Ecto neural progenitor cell (in vitro differentiated cells): ENCODE results near the gene GHR.

ENCODE experiments used
- DNase-seq: peaks from one replicate; pipeline ENCODE4 v3.0.0-alpha.2; 2018; ENCODE audit warnings: low spot score

The GHR gene

DNA sequence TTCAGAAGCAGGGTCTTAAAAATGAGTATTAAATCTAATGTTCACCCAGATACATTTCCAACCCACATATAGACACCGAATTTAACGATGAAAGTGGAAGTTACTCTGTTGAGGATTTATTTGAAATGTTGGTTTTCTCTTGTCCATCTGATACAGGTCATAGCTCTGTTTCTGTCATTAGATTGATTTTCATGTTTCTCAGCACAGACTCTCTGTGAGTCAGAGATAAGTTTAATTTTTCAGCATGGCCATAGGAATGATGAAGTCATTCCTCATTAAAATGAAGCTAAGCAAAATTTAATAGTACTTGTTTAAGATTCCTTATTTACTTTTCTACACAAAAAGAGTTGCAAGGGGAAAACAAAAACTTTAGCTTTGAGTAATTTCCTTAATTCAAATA is 38.8 kb downstream of the GHR start:
- DNase-seq = no peak

DNA sequence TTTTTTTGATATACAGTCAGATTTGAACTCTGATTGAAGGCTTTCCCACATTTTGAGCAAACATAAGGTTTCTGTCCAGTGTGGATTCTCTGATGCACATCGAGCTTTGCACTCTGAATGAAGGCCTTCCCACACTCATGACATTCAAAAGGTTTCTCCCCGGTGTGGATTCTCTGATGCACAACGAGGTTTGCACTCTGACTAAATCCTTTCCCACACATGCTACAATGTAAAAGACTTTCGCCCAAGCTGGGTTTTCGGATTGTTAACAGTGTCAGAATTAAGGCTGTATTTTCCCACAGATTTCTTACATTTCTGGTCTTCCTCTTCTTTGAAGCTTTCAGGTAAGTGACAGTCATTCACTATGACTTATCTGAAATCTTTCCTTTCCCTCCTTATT is 44.3 kb downstream of the GHR start:
- no peak for DNase-seq

DNA sequence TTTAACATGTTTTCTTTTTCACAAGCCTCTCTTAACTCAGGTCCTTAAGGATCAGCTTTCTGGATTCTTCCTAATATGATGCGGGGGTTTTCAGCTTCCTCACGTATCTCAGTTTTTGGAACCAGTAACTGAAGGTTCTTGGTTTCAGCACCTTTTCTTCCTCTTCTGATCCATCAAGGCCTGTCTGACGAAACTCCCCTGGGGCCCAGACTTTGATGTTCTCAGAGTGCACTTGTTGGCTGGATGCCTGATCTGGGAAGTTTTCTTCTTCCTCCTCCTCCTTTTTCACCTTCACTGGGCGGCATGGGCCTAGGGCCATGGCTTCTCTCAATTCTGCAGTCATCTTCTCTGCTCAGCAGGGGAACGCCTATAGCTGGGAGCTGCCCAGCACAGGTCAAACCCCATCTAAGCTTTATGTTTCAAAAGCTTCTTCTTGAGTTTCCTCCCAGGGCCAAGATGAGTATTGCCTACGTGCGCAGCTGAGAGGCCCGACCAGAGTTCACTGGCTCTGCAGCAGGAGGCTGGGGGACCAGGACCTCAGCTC is 44.8 kb downstream of the GHR start:
- DNase-seq = no peak

DNA sequence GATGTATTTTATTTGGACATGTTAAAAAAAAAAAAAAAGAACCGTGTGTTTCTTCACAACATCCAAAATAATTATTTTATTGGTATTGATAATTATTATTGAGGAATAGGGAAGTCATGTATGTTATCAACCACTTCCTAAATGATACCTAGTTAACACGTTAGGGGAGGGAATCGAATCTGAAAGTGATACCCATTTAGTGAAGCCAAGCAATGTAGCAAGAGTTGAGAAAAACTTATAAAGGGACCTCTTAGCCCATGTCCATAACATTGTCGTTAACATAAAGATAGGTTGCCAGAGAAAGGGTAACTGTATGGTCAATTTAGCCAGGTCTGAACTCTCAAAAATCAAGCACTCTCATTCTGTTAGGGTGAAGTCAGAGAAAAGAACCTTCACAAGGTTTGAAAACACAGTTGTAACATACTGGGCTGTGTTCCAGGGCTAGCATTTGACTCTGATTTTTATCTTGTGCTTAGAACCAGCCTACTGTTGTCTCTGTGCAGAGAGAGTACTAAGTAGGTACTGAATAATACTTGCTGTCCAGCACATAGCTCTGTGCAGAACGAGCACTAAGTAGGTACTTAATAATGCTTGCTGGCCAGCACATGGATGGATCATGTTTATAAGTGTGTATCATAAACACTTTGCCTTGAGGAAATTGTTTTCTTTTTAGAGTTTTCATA is 60.4 kb downstream of the GHR start:
- no peak for DNase-seq

DNA sequence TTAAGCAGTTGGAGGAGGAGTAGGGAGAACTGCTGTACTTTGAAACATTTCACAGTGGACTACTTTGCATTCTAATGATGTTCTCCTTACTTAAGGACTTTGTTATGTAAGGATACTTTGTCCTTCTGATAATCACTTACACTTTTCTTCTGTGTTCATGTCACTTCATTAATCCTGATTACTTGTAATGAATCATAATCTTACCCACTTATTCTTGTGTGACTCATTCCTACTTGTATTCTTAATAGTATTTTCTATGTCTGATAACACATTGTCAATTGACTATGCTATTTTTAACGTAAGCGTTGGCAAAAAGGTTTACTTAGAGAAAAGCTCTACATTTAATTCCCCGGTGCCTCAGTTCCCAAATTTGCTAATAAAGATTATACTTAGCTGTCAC is 63.8 kb downstream of the GHR start:
- DNase-seq = no peak

DNA sequence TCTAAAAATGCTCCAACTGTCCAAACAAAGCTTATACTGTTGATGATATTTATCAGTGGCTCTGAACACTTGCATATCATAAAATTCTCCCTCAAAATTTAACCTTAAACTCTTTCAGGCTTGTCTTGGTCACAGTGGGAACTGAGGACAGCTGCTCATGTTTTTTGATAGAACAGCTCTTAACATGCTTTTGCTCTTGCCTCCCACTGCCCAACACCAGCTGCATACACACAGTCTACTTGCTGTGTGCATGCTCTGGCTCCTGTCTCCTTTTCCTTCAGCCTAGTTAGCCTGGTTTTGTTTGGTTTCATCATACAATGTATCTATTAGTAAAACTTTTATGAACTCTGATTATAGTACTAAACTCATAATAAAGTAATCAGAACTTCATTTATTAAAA is 64.6 kb downstream of the GHR start:
- DNase-seq = no peak

DNA sequence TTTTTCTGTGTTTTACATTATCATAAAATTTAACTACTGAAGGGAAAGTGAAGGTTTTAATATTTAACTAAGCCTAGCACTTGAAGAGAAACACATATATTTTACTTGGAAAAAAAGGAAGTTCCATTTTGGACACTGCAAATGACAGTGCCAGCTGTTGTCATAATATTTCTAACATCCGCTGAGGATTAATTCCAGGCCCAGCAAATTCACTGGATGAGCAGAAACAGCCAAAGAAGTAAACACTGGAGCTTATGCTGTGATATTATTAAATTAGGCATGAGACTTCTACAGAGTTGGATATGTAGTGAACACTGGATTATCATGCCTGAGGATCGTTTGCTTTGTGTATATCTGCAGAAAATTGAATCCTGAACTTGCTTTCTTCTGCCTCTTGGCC is 67.6 kb downstream of the GHR start:
- no peak for DNase-seq

DNA sequence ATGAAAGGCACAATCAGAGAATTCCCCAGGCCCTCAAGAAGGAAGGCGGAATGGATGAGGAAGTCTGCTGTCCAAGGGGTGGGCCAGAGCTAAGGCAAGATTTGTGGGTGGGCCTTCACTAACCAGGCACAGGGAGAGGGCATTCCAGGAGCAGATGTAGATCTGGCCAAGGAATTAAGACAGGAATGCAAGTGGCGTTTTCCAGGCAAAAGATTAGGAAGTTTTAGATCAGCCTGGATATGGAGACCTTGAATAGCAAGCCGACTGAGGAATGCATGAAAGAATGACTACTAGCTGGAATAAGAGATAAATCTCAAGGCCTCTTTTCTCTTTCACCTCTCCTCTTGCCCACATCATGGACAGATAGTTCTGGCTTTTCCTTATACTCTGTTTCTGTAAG is 68.5 kb downstream of the GHR start:
- no peak for DNase-seq

DNA sequence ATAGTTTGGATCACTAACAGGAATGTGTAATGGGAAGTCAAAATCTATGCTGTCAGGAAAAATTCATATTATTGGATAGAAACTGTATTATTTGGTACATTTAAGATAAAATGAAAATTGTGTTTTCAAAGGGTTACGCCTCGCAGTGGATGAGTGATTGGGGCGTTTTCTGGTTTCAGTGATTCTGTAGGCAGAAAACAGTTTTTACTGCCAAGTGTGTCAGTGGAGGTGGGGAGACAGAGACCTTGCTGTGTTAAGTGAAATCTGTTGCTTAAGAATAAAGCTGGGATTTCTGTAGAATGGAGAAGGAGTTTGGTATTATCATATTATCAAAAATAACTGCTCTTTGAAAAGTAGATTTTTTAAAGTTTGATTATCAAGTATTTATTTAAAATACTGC is 69.7 kb downstream of the GHR start:
- no peak for DNase-seq

DNA sequence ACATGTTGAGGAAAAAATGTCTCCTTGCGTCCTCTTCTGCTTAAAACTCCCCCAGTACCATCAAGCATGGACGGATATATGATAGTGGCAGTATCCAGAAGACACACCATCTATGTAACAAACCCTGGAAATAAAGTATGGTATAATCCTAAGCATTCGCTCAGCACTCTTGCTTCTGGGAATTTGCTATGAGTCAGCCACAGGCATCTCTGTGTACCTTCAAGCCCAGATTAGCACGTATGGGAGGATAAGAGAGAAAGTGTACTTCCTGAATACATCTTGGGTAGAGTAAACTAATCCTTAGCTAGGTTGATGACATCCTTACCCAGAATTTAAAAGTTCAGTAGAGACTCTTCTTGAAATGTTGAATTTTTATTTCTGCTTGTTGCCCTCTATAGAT is 71.2 kb downstream of the GHR start:
- no peak for DNase-seq

DNA sequence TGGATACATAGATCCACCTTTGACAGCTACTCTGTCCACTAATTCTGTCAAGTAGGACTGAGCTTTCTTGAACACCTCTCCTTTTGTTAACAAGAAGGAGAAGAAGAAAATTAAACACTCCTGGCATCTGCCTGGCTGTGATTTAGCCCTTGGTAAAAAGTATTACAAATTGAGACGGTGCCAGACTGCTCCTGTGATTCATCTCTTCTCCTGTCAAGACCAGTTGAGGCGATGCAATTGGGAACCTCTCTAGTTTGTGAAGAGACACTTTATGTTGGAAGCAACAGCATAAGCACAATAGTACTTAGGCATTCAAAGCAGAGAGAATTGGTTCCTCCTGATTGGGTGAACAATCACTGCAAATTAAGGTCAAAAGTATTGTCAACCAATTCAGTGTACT is 72.7 kb downstream of the GHR start:
- no peak for DNase-seq

DNA sequence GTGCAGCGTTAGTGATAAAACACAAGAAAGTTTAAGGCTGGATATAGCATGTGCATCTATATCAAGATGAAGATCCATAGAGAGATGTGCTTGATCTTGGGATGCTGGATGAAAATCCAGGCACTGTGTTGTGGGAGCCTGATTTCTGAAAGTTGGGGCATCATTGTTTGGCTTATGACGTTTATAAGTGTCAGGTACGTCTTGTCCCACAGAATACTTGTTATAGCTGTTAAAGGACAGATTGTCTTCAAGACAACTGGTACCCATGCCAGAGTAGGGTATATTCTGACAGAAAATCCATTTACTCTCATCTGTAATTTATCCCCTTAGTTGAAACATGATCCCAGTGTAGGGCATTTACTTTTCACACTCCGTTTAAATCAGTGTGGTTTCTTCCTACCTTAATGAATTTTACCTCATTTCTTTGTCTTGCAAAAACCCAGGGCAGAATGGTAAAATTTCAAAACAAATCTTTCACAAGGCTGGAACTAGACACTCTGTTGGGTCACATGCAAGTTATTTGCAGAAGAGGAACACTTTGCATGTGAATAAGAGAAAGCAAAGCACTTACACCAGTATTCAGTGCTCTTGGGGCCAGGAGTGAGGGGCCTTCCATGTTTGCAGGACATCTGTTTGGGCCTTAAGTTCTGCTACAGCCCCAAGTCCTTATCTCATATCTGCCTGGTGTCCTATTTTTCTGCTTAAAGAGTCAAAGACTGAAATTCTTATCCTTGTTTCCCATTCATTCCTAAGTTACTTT is 73.3 kb downstream of the GHR start:
- DNase-seq = no peak

DNA sequence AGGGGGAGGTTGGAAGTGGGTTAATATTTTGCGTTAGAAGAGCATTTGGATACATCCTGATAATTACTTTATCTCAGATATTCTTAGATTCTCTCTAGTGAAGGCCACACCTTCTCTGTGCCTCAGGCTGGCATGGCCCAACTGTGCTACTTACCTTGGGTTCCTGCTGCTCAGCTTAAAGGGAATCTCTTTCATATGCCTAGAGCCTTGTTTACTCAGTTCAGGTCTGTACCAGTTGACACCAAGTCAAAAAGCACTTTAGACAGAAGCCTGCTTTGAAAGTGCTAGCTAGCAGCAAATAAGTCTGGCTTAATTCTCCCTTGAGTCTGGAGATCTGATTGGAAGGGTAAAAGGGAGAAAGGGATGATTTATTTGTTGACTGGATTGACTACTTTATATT is 74.8 kb downstream of the GHR start:
- no peak for DNase-seq

DNA sequence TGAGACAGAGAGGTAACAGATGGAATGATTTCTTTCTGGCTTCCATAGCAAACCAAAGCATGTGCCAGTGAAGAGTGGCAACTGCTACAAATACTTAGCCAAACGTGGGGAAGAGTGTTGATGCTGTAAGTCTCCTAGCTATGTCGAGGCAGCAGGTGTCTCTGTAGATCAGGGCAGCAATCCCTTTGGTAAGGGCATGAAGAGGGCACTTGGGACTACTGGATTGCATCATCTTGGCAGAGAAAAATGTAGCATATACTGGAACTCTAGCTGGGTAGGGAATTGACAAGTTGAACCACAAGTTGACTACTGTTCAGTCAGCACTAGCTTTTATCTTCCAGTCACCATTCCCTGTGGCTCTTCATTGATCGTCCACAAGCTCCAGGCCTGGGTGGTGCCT is 75.8 kb downstream of the GHR start:
- no peak for DNase-seq

DNA sequence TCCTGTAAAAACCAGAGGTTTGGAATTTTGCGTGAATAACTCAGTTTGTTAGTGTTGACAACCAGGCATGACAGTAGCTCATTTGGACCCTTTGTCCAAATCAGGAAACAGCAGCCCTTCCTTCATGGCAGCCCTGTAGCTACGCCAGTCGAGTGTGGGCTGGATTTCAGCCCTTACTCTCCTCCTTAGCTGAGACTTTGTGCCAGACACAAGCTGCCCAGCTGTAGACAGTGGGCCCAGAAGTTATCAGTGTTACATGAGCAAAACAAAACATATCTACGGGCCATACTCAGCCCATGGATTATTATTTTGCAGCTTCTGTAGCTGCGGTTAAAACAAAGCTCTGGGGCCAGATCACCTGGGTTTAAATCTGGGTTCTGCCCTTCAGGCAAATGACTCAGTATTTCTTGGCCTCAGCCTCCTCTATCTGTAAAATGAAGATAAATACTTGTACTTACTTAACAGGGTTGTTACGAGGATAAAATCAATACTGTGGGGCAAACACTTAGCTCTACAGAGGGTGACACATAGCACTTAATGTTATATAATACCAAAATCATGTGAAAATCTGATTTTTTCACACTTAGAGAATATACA is 76.9 kb downstream of the GHR start:
- DNase-seq = no peak

DNA sequence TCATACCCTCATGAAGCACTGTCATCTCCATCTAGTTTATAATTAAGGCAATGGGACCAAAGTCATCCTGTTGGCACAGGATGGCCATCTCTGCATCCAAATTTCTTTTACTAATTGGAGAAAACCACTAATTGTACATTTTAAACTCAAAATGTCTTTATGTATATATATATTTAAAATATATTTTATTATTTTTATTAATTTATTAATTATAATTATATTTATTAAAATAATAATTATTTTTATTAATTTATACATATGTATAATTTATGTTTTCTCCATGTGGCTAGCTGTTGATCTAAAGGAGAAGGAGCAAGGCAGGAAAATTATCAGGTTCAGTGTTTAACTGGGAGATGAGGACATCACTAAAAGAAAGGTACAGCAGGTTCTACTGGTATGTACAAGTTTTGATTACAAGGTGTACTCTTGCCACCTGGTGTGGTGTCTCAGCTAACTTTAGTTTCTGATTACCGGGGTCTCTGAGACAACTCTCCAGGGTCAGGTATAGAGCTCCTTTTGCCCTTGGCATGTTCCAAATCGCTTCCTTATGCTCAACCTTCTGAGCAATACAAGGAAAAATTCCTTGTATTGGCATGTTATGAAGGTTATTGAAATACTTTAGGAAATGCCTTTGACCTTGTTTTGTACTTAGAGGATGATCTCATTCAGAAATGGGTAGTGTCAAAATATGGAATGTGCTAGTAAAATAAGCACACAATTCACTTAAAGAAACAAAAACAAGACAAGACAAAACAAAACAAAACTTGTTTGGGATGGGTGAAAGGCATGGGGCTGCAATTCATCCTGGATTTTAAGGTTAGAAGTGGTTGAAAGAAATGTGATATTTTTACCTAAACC is 79.6 kb downstream of the GHR start:
- no peak for DNase-seq

DNA sequence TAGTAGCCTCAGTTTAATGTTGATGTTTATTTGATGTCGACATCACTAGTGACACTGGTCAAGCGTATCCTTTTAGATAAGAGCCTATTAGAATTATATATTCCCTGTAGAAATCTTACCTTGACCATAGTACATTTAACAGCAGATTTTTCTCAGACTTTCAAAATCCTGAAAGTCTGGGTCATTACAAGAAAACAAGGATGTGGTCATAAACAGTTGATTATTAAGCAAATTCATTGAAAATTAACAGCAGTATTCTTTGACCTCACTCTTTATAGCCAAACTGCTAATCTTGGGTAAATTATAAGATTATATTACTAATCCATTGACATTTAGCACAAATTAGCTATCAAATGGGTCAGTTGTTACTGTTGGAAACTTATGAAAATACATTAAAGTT is 83.4 kb downstream of the GHR start:
- no peak for DNase-seq

DNA sequence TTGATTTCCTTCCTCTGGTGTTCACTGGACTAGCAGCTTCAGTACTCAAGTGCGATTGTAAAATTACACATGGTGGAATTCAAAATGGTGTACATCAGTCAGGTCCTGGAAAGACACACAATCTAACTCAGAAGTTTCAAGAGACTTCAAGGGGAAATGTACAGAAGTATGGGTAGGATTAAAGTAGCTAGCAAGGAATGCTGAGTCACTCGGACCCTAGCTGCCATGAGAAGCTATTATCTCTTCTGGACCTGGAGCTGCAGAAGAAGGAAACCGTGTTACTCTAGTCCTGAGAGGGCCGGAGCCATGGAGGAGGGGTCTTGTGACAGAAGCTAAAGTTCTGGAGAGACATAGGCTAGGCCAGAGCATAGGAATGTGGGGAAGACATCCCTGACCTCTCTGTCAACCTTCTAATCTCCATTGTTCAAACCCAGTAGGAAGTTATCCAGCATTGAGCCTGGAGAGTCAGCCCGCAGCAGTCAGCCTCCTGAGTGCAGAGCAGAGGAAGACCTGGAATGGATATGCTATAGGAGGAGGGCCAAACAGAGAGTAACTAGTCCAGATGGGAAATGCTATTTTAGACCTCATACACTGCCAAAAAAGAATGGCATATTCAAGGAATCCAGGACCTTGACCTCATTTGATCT is 84.3 kb downstream of the GHR start:
- DNase-seq = peak; percentile 66

DNA sequence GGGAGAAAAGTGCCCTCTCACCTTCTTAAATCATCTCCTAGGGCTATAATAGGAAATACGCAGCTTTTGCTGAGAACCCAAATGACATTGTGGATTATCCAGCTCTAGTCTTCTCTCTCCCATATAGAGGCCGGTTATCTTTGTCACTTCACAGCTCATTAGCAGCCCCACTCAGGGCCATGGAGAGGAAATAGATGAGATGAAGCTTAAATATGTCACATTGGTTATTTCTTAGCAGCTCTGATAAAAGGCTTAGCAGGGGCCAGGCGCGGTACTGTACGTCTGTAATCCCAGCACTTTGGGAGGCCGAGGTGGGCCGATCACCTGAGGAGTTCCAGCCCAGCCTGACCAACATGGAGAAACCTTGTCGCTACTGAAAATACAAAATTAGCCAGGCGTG is 90.0 kb downstream of the GHR start:
- no peak for DNase-seq

DNA sequence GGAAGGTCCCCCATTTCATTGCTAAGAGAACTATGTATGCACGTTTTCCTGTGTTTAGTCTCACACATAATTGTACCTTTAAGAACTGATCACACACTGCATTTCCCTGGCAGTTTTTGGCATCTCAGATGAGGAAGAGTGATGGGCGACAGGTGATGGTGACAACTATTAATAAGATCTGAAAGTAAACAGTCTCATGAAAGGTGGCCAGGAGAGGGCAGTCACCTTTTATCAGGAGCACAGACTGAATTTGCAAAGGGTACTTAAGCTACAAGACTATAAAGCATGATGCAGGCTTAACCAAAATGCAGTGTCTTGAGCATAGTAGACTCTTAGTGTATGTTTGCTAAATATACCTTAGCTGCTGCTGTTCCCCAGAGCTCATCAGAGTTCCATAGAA is 91.5 kb downstream of the GHR start:
- no peak for DNase-seq

DNA sequence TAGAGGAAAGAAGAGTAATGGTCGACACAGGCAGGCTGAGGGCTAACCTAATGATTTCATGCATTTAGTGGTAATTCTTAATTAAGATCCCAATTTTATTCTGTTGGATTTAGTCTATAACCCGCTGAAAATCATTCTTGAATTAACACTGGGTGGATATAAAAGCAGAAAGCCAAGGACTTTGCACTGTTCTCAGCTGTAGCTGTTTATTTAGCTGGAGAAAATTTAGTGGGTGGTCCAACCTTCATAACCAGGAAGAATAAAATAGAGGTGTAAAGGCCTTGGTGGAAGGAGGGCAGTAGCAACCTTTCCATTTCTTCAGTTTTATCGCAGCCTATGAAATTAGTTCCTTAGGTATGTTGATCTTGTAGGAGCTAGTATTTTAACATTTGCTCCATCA is 92.3 kb downstream of the GHR start:
- no peak for DNase-seq
